HG03342 (cell line): ENCODE measurements around the gene SLF2.
A peak's percentile ranks its signal among the peaks of the same experiment; 100 is the strongest.

Source experiments
- ATAC-seq: cut with Tn5 transposase; IDR thresholded peaks from one replicate; pipeline ENCODE4 v1.9.1; 2021; ENCODE audit warnings: mild to moderate bottlenecking, moderate library complexity; ENCODE audit not compliant: unreplicated experiment

Gene SLF2

GRCh38 chr10:100912605-100913469 lies at the start of gene SLF2:
SLF2 (plus strand) TSS chr10:100912963; CDS start chr10:100913111, 148 bp downstream.
- ATAC-seq, result peak; percentile 93

GRCh38 chr10:100863433-100863832 lies 49.3 kb upstream of the SLF2 start:
- ATAC-seq, result no peak

- no peak for ATAC-seq
Observed at GRCh38 chr10:100864036-100864885, 48.5 kb upstream of the SLF2 start.

GRCh38 chr10:100864978-100865377 lies 47.8 kb upstream of the SLF2 start:
- no peak for ATAC-seq

GRCh38 chr10:100866010-100866409 lies 46.8 kb upstream of the SLF2 start:
- ATAC-seq, result no peak

GRCh38 chr10:100866575-100867098 lies 46.1 kb upstream of the SLF2 start:
- ATAC-seq, result no peak

- ATAC-seq, result no peak
Observed at GRCh38 chr10:100867261-100867963, 45.4 kb upstream of the SLF2 start.

GRCh38 chr10:100868382-100868781 lies 44.4 kb upstream of the SLF2 start:
- no peak for ATAC-seq

- no peak for ATAC-seq
Observed at GRCh38 chr10:100869399-100869798, 43.4 kb upstream of the SLF2 start.

- no peak for ATAC-seq
Observed at GRCh38 chr10:100872034-100872791, 40.5 kb upstream of the SLF2 start.

GRCh38 chr10:100873146-100873826 lies 39.5 kb upstream of the SLF2 start:
- ATAC-seq, result no peak

- no peak for ATAC-seq
Observed at GRCh38 chr10:100873827-100874326, 38.9 kb upstream of the SLF2 start.

GRCh38 chr10:100874702-100875483 lies 37.9 kb upstream of the SLF2 start:
- no peak for ATAC-seq

GRCh38 chr10:100875484-100876166 lies 37.1 kb upstream of the SLF2 start:
- no peak for ATAC-seq

- no peak for ATAC-seq
Observed at GRCh38 chr10:100876585-100877460, 35.9 kb upstream of the SLF2 start.

GRCh38 chr10:100877461-100877850 lies 35.3 kb upstream of the SLF2 start:
- ATAC-seq, result no peak

- no peak for ATAC-seq
Observed at GRCh38 chr10:100878291-100878910, 34.4 kb upstream of the SLF2 start.
